RWPE1 (cell line): Measurements from ENCODE around the gene WWOX.

ENCODE experiments used
- CTCF ChIA-PET: fragments of 350-600 bp; sonication (Branson Sonifier 250); formaldehyde crosslinking; extraction: SDS; loops from one replicate; lab custom pipeline; 2021; lab: Yijun Ruan, JAX
- POLR2A ChIA-PET: fragments of 400-600 bp; formaldehyde crosslinking; extraction: SDS; loops from one replicate; lab custom pipeline; 2020; ENCODE audit warnings: antibody characterized with exemption; ENCODE audit not compliant: low non-redundant PET; lab: Yijun Ruan, JAX
- DNase-seq: peaks from one replicate; pipeline ENCODE4 v3.0.0; 2012; ENCODE audit warnings: low spot score
- H3K27ac ChIP-seq: fragments of 450-650 bp; 2 replicates; pipeline ENCODE4 v1.5.1; 2017
- CTCF ChIP-seq: fragments of 450-650 bp; conservative IDR thresholded peaks from 2 replicates; pipeline ENCODE4 v1.5.1; 2017; ENCODE audit warnings: low read depth, mild to moderate bottlenecking

Gene WWOX

GRCh38 chr16:78706637-78707036, 607.2 kb downstream of the WWOX start:
- DNase-seq: no peak
- ChIA-PET CTCF (interaction anchor here (1.5 kb wide), 1 partner anchor 64 kb away, joined by 3 read pairs; no protein-coding TSS in a partner anchor), POLR2A (no interaction called here)
- H3K27ac ChIP-seq: no peak overlapping the region
- TF ChIP-seq CTCF: no peak

- no peak overlapping the region for H3K27ac ChIP-seq
- ChIA-PET POLR2A (no interaction called here), CTCF (no interaction called here)
- no peak for TF ChIP-seq CTCF
- DNase-seq: no peak
Observed at GRCh38 chr16:78709137-78709884, 609.9 kb downstream of the WWOX start.

- ChIA-PET POLR2A (no interaction called here), CTCF (interaction anchor here (0.7 kb wide), 1 partner anchor 1770 kb away, joined by 5 read pairs; no protein-coding TSS in a partner anchor)
- no peak for TF ChIP-seq CTCF
- no peak overlapping the region for H3K27ac ChIP-seq
- DNase-seq: no peak
Observed at GRCh38 chr16:78715106-78715505, 615.7 kb downstream of the WWOX start.

- no peak for TF ChIP-seq CTCF
- ChIA-PET POLR2A (no interaction called here), CTCF (interaction anchor here (0.7 kb wide), 1 partner anchor 1770 kb away, joined by 5 read pairs; no protein-coding TSS in a partner anchor)
- DNase-seq: no peak
- H3K27ac ChIP-seq: no peak overlapping the region
Observed at GRCh38 chr16:78715673-78716072, 616.2 kb downstream of the WWOX start.

- TF ChIP-seq CTCF: no peak
- H3K27ac ChIP-seq: no peak overlapping the region
- no peak for DNase-seq
- POLR2A ChIA-PET: no interaction called here
- CTCF ChIA-PET: no interaction called here
Observed at GRCh38 chr16:78718141-78718540, 618.7 kb downstream of the WWOX start.

GRCh38 chr16:78720416-78720815, 621.0 kb downstream of the WWOX start:
- ChIA-PET CTCF (no interaction called here), POLR2A (no interaction called here)
- DNase-seq: no peak
- no peak overlapping the region for H3K27ac ChIP-seq
- TF ChIP-seq CTCF: no peak
